ENCODE results near the gene ELF1.

DNA sequence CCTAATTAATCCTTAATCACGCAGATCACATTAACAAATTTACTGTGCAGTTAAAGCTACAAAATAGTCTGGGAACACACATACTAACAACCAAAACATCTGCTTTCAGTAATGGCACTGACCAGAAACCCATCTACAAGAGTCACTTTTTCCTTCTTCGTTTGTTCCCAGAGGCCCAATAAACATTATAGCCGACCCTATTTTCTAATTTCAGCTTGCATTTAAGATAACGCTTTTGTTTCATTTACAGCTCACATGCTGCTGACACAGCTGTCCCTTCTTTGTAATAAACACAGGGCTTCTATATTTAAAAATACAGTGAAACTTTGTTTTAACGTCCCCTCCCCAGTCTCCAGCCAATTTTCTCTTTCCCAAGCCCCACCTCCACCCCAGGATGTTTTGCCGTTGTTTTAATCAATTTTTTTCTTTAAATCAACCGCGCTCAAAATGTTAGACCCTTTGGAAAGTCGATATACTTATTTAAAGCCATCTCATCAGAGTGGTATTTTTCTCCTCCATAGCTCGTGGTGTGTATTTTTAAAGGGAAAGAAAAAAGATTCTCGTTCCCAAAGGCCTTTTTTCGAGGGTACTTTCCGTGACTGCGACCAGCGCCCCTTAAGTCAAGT, 40.5 kb upstream of the ELF1 start:
- TF ChIP-seq, protein P1, sequence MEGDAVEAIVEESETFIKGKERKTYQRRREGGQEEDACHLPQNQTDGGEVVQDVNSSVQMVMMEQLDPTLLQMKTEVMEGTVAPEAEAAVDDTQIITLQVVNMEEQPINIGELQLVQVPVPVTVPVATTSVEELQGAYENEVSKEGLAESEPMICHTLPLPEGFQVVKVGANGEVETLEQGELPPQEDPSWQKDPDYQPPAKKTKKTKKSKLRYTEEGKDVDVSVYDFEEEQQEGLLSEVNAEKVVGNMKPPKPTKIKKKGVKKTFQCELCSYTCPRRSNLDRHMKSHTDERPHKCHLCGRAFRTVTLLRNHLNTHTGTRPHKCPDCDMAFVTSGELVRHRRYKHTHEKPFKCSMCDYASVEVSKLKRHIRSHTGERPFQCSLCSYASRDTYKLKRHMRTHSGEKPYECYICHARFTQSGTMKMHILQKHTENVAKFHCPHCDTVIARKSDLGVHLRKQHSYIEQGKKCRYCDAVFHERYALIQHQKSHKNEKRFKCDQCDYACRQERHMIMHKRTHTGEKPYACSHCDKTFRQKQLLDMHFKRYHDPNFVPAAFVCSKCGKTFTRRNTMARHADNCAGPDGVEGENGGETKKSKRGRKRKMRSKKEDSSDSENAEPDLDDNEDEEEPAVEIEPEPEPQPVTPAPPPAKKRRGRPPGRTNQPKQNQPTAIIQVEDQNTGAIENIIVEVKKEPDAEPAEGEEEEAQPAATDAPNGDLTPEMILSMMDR (IDR thresholded peaks at IDR 0.05 in 2 of 3, conservative IDR thresholded peaks at IDR 0.05 in 1 of 3; ENCODE audit: control insufficient read depth in 2 of 3, extremely low read depth in 1 of 3, insufficient read depth in 1 of 3, low read depth in 3 of 3, low read length in 3 of 3): no peak
- TF ChIP-seq, protein P2, sequence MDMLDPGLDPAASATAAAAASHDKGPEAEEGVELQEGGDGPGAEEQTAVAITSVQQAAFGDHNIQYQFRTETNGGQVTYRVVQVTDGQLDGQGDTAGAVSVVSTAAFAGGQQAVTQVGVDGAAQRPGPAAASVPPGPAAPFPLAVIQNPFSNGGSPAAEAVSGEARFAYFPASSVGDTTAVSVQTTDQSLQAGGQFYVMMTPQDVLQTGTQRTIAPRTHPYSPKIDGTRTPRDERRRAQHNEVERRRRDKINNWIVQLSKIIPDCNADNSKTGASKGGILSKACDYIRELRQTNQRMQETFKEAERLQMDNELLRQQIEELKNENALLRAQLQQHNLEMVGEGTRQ (IDR thresholded peaks at IDR 0.05; ENCODE audit: borderline replicate concordance, low read depth, low read length): no peak
- no peak for TF ChIP-seq ZNF384 (IDR thresholded peaks at IDR 0.05; ENCODE audit: borderline replicate concordance, low read depth, low read length)
- no peak for TF ChIP-seq CBFB (IDR thresholded peaks at IDR 0.05; ENCODE audit: low read depth)
- no peak for TF ChIP-seq FOXM1 (IDR thresholded peaks at IDR 0.05; ENCODE audit: low read depth, low read length)
- no peak for TF ChIP-seq SRF (IDR thresholded peaks at IDR 0.05; ENCODE audit: low read depth in 2 of 2, low read length in 2 of 2)
- no peak for TF ChIP-seq RAD21 (IDR thresholded peaks at IDR 0.05; ENCODE audit: insufficient read depth, low read depth, low read length)
- no peak for TF ChIP-seq POLR2A (IDR thresholded peaks at IDR 0.05; ENCODE audit: low read depth, low read length)
- TF ChIP-seq SIN3A (IDR thresholded peaks at IDR 0.05; ENCODE audit: low read depth, low read length): no peak; the same call in 1 of the 2 replicates
- no peak for TF ChIP-seq BHLHE40 (IDR thresholded peaks at IDR 0.05; ENCODE audit: borderline replicate concordance in 1 of 2, low read depth in 2 of 2, low read length in 1 of 2)
- TF ChIP-seq EZH2 (IDR thresholded peaks at IDR 0.05; ENCODE audit: borderline replicate concordance, control insufficient read depth, low read depth, low read length): no peak
